C4-2B (cell line): Measurements from ENCODE around the gene FLVCR2.

Experiments used
- ZFX ChIP-seq: fragments of 450-650 bp; IDR thresholded peaks from 2 replicates; pipeline ENCODE4 v1.6.1; 2017
- TF ChIP-seq, protein P1 (sequence below): fragments of 450-650 bp; conservative IDR thresholded peaks from 2 replicates; pipeline ENCODE4 v1.5.1; 2017; ENCODE audit warnings: mild to moderate bottlenecking

DNA sequence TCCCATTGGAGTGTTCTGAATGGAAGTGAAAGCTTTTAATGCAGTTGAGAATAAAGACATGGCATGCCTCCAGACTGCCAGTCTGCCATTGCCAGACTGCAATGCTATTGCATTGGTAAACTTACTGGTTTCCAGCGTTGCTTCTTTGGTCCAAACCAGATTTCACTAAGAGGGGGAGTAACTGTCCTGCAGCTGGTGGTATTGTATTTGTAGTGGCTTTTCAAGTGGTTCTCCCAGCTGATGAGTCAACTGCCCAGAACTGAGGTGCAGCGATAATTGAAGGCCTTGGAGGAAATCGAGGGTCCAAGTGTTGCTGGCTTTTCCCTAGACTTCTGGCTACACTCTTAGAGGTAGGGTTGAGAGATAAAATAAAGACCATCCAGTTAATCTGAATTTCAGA lies 50.4 kb downstream of the FLVCR2 start:
- TF ChIP-seq, protein P1, sequence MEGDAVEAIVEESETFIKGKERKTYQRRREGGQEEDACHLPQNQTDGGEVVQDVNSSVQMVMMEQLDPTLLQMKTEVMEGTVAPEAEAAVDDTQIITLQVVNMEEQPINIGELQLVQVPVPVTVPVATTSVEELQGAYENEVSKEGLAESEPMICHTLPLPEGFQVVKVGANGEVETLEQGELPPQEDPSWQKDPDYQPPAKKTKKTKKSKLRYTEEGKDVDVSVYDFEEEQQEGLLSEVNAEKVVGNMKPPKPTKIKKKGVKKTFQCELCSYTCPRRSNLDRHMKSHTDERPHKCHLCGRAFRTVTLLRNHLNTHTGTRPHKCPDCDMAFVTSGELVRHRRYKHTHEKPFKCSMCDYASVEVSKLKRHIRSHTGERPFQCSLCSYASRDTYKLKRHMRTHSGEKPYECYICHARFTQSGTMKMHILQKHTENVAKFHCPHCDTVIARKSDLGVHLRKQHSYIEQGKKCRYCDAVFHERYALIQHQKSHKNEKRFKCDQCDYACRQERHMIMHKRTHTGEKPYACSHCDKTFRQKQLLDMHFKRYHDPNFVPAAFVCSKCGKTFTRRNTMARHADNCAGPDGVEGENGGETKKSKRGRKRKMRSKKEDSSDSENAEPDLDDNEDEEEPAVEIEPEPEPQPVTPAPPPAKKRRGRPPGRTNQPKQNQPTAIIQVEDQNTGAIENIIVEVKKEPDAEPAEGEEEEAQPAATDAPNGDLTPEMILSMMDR = no peak
- no peak for TF ChIP-seq ZFX
